ENCODE measurements around the gene EEF1AKMT3. TPM values are rescaled to one million over a fixed set of nuclear protein-coding genes. Genes with fewer than 3 reads are reported as not detected.

Gene EEF1AKMT3
- total and polyA plus RNA-seq, 9 of the 15 experiments (the other 6 are each of a cell fraction or from before 2014, with no cell fraction given): 4.1 to 17.2 (median 7.9) TPM

DNA sequence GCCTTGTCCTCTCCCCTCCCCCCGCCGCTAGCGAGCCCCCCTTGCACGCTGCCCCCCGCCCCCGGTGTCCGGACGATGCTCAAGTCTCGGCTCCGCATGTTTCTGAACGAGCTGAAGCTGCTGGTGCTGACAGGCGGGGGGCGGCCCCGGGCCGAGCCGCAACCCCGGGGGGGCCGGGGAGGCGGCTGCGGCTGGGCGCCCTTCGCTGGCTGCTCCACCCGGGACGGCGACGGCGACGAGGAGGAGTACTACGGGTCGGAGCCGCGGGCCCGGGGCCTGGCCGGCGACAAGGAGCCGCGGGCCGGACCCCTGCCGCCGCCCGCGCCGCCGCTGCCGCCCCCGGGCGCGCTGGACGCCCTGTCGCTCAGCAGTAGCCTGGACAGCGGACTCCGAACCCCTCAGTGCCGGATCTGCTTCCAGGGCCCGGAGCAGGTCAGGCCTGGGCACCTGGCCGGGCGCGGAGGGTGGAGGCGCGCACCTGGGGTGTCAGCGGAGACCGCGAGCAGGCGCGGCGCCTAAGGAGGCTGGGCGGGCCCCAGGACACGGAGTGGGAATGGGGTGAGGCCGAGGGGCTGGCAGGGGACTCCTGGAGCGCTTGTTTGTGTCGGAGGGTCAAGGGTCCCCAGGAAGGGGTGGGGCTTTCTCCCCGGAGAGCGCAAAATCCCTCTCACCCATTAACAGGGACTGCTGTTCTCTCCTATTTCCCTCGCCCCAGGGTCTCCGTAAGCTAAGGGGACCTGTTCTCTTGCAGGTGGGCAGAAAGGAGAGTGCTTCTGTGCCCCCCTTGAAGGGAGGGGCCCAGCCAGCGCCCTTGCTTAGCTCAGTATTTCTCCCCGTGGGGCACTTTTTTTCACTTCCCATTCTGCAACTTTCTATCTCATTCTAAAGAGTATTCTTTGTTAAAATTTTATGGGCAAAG, 16.7 kb upstream of the EEF1AKMT3 start (continued):
- TF ChIP-seq SMAD4 (CRISPR knock-in tag; conservative IDR thresholded peaks at IDR 0.05): peak; percentile 50
- peak; percentile 51 for TF ChIP-seq HMGN3 (IDR thresholded peaks at IDR 0.05; ENCODE audit: borderline replicate concordance, extremely low read depth, insufficient read length, low read depth, low read length)
- TF ChIP-seq, protein P1, sequence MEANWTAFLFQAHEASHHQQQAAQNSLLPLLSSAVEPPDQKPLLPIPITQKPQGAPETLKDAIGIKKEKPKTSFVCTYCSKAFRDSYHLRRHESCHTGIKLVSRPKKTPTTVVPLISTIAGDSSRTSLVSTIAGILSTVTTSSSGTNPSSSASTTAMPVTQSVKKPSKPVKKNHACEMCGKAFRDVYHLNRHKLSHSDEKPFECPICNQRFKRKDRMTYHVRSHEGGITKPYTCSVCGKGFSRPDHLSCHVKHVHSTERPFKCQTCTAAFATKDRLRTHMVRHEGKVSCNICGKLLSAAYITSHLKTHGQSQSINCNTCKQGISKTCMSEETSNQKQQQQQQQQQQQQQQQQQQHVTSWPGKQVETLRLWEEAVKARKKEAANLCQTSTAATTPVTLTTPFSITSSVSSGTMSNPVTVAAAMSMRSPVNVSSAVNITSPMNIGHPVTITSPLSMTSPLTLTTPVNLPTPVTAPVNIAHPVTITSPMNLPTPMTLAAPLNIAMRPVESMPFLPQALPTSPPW (CRISPR knock-in tag; IDR thresholded peaks at IDR 0.05): peak; percentile 75
- TF ChIP-seq CCNT2 (IDR thresholded peaks at IDR 0.05; ENCODE audit: borderline replicate concordance, extremely low read depth, insufficient read length, low read depth, low read length): peak; percentile 24
- TF ChIP-seq POLR2G (IDR thresholded peaks at IDR 0.05; ENCODE audit: low read depth, low read length): peak; percentile 26; the same call in 1 of the 2 replicates
- TF ChIP-seq SIN3A (IDR thresholded peaks at IDR 0.05; ENCODE audit: borderline replicate concordance in 2 of 2, control insufficient read depth in 1 of 2, low read depth in 2 of 2, low read length in 2 of 2): 0 out of 4 replicates have a peak, but pooled peaks of 1 of the 2 experiments have one; percentile 28
- TF ChIP-seq FOSL1 (tag; conservative IDR thresholded peaks at IDR 0.05): 0 out of 2 replicates have a peak, but pooled peaks have one; percentile 16
- TF ChIP-seq PCBP1 (IDR thresholded peaks at IDR 0.05; ENCODE audit: low read depth, low read length, poor library complexity, severe bottlenecking): peak; percentile 19
- peak; percentile 81 for TF ChIP-seq GATAD2B (IDR thresholded peaks at IDR 0.05; ENCODE audit: borderline replicate concordance)
- peak; percentile 38; the same call in 1 of the 2 replicates for TF ChIP-seq CTBP1 (IDR thresholded peaks at IDR 0.05; ENCODE audit: borderline replicate concordance)

Measured in K562 (cell line).